NCI-H748 treated with DMSO at 0.1 percent for 48 hours (cell line): ENCODE results near the gene DPH2.

Experiments used
- DNase-seq: peaks from one replicate; lab custom pipeline; 2025; lab: John Stamatoyannopoulos, UW

The DPH2 gene

DNA sequence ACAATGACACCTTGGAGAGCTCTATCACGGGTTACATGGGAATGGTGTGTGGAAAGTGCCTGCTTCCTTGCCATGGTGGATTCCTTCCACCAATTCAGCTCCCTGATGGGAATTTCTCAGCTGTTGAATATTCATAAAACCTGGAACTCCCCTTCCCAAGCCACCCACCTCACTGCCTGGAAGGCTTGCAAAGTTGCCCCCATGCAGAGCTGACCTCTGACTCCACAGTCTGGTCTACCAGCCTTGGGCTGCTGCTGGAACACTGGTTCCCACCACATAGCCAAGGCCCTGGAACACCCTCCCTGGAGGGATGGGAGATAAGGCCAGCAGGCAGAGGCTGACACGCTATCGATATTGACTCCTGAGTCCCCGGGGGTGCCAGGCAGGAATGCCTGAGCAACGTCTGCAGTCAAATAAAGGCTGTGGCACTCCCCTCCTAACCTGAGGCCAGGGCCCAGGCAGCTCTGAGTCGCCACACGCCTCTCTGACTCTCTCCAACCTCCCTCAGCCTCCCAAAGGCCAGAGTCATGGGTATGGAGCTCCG lies 30.4 kb downstream of the DPH2 start:
- DNase-seq, result no peak

DNA sequence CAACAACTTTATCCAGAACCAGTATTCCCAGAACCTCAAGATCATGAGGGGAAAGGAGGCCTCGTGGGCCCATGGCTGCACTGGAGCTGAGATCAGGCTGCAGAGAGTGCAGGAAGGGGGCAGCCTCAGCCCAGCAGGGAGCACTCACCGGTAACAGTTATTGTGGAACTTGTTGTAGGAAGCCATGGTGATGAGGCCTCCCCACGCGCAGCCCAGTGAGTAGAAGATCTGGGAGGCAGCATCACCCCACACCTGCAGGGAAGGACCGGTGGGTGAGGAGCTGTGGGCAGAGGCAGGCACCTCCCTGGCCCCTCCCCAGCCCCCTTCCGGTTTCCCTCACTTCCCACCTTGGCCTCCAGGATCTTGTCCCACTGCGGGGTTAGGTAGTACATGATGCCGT lies 32.4 kb downstream of the DPH2 start:
- DNase-seq, result no peak

DNA sequence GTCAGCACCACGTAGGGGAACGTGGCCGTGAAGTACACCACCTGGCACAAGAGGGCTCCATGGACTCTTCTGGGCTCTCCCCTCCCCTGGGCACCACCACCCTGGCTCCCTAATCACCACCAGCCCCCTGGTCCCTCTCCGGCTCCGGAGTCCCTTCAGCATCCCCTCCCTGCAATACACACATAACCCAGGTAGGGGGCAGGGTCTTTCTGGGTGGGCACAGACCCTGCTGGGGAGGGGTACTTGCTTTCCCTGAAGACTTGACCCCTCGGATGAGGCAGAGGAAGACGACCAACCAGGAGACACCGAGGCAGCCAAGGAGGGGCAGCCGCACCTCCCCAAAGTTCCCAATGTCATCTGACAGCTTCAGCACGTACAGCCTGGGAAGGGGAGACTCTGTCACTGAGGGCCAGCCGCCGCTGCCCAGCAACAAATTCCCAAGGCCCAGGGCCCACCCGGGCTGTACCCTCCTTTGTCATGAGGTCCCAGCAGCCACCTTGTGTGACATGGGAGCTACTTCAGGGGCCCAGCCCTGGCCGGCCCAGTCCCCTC lies 32.9 kb downstream of the DPH2 start:
- no peak for DNase-seq

DNA sequence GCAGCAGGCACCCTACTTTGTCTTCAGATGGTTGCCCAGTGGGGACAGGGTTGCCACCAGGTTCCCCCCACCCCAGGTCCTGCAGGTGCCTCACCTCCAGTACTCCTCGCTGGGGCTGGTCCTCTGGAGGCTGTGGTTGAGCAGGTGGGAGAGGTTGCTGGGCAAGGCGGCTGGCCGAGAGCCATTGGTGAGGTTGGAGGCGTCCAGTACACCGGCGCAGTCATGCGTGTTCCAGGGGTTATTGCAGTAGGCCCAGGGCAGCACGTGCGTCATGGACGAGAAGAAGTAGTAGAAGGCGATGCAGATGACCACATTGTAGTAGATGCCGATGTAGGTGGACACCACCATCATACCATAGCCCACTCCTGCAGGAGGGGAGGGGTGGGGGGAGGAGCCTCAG lies 38.4 kb downstream of the DPH2 start:
- DNase-seq, result no peak

DNA sequence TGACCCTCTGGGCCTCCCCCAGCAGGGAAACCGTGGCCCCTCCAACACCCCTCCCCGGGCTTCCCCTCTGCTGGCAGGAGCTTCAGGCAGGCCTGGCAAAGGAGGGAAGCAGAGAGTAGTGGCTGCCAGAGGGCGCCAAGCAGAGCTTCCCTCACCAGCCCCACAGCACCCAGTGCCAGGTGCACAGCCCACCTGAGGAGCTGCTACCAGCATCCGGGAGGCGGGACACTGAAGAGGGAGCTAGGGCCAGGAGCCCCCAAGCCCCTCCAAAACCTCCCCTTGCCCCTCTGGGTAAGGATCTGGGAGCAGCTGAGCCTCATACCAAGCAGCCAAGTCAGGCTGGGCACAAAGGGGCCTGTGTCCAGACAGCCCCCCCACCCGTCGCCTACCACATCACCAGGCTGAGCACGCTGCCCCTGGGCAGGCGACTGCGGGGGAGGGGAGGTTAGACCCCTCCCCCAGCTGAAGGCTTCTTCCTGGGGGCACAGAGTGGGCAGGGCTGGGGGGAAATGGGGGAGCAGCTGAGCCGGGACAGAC lies 41.2 kb downstream of the DPH2 start:
- DNase-seq, result no peak

DNA sequence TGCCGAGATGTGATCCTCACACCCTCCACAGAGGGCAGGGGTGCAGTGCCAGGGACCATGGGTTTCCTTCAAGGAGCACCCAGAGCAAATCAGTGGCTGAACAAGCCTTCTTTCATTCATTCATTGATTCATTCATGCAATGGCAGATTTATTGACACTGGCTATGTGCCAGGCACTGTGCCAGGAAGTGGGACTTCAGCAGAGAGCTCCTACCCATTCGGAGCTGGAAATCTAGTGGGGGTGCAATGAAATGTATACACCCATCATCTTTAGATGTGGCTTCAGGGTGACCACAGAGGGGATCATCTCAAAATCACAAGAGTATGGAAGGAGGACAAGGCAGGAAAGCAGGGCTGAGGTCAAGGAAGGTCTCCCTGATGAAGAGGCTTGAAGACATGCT lies 42.6 kb downstream of the DPH2 start:
- no peak for DNase-seq

DNA sequence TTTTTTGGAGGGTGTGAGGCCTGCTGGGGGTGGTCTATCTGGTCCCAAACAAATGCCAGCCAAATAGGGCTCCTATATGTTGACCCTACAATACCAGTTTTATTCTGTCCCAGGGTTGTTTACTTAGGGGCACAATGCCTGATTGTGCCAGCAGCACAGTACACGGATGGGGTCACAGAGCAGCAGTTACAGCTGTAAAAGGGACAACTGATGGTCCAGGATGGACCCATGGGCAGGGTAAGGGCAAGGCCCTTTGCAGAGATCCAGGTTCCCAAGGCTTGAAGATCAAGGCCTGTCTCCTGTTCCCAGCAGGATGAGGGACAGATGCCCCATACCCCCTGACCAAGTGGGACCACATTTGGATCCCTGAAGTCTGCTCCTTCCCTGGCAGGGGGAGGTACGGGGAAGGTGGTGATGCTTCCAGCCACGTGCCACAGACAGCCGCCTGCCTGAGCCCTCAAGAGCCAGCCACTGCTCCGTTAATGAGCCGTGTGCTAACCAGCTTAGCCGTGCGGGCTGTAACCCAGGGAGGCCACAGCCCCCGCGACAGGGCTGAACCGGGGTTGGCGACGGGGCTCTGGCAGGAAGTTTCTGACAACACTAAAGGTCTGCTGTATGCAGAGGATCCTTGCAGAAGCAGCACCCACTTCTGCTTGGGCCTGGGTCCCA lies 43.3 kb downstream of the DPH2 start:
- no peak for DNase-seq

DNA sequence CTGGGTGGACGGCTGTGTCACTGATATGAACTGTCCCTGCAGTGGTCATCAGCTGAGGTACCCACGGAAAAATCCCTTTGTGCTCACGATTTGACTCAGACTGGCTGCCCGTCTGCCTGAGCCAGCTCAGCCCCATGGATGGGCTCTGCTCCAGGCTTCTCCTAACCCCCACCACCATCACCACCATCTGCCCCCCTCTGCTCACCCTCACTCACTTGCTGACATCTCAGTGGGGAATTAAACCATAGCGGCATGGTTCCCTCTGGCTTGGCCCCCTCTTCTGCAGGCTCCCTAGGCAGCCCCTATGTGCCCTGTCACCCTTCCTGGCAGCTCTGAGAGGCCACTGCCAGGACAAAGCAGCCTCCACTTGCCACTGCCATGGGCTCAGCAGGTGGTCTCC lies 44.1 kb downstream of the DPH2 start:
- no peak for DNase-seq

DNA sequence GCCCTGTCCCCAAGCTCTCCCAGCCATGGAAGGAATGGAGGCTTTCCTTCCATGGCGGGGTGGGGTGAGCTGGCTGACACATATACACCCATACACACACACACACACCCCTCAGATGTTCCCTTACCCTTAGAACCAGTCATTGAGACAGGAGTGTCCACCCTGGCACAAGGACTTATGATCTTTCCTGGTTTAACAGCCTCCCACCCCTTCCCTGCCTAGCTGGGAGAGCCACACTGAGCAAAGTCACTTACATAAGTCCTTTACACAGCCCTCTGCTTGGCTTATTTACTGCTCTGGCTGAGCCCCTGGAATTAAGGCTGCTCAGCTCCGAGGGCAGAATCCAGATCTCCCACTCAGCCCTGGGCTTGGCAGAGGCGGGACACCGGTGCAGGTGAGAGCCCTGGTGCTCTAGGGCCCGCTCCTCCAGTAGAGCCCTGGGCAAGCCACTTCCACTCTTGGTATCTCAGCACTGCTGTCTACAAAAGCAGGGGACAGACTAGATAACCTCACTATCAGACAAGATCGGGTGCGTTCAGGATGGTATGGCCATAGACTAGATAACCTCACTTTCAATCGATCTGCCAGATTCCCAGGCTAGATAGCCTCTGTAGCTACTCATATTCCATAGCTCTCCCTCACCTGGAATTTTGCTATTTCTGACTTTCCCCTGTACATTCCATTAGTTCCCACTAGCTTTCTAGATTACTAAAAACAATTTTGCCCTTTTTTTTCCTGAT lies 44.7 kb downstream of the DPH2 start:
- no peak for DNase-seq

DNA sequence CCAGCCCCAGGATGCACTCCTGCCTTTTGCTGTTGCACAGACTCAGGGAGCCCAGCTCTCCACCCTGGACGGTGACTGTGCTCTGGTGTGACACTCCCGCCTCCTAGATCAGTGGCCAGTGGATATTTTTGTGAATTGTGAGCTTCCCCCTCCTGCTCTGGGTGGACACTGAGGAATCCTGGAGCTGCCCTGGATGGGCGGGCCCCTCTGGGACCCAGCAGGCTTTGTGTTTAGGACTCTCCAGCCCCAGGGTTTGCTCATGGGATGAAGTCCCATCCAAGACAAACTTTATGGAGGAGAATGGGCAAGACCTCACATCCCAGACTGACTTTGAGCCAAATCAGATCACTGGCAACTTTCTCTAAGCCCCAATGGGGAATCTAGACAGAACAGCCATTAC lies 45.4 kb downstream of the DPH2 start:
- DNase-seq, result no peak

DNA sequence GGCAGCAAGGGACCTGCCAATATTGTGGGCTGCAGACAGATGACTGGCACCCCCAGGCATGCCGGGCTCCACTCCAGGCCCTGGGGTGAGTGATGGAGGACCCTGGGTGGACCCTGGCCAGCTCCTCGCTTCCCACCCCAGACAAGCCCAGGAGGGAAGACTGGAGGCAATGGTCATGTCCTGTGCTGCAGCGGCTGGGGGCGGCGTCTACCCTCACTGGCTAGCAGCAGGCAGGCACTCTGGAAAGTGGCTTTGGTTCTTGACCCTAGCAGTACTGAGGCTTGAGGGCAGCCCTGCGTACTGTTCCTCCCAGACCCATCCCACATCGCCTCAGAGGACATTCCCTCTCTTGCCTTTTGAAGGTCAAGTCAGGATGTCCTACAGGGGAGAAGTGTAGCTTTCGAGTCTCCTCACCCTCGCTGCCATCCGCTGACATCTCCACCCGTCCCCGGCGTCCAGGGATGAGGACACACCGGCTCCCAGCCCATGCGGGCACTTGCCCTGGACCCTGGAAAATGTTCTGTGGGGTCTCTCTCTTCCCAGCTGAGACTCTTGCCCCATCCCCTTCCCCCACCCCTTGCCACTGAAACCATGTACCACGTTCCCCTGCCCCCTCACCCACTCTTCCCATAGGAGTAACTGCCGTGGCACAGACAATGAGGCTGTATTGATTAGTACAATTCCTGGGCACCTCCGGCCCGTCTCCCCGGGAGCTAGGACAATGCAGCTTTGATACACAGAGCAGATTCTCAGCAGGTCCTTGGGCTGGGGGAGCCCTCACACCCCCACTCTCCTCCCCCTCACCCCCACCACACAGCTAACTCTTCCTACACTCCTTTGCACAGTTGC lies 46.5 kb downstream of the DPH2 start:
- no peak for DNase-seq

DNA sequence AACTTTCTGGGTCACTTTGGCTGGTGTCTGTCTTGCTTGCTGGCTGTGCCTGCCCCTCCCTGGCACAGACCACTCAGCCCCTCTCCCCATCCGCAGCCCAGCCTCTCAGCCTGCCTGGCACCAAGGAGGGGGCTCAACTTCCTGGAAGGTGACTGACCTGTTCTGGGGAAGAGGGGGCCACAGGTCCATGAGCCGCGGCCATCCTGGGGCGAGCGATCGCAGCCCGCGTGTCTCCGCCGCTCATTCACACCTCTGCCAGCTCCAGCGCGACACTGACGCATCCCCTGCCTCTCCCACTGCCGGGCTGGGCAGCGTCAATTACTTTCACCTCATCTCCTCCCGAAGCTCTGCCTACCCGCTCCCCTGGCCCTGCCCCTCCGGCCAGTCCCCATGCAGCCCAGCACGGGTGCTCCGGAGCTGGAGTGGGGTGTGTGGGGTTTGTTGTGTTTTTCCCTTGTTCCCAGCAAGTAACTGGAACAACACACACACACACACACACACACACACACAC lies 47.1 kb downstream of the DPH2 start:
- no peak for DNase-seq

DNA sequence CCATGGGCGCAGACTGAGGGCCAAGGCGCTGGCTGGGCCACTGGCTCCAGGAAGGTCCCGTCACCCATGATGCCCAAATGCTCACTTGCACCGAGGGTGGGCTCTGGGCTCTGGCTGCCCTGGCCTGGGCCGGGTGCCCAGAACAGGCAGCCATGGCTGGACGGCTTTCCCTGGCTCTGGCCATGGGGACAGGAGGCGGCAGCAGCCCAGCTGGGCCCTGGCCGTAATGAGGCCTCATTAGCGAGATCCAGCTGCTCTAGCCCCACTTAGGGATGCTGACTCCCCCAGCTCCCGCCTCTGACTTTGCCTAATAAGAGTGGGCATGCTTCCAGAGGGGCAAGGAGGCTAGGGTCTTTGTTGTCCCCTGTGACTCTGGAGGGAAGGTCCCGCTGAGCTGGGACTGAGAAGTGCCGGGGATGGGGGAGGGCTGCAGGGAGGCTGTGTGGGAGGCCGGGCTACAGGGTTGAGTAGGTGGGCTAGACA lies 49.7 kb downstream of the DPH2 start:
- DNase-seq, result no peak

DNA sequence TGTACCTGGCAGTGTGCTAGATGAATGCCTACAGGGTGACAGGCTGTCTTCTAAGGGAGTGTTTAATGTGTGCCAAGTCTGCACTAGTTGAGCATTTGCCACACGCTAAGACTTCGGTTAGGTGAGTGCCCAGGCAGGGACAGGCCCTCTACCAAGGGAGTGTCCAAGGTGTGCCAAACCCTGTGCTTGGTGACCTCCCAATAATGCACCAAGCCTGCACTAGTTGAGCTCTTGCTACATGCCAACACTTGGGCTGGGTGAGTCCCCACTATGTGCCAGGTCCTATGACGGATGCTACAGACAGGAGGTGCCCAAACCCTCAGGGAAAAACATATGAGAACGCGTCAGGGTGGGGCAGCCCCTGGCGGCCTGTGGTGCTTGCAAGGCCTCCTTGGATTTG lies 50.7 kb downstream of the DPH2 start:
- no peak for DNase-seq

DNA sequence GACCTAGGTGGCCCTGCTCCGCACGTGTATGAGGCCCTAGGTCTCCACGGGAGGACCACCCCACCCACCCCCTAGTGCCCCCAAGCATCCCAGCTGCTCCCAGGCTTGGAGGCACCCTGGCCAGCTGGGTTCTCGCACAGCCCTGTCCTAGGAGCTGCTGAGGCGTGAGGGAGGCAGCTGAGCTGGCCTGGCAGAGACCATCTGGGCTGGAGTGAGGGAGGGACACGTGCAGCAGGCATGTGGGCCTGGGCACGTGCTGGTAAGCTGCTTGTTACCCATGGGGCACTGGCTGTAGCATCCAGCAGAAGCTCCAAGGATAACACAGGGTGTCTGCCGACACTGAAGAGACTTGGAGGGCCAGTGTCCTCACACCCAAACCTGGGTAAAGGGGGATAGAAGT lies 51.3 kb downstream of the DPH2 start:
- no peak for DNase-seq

DNA sequence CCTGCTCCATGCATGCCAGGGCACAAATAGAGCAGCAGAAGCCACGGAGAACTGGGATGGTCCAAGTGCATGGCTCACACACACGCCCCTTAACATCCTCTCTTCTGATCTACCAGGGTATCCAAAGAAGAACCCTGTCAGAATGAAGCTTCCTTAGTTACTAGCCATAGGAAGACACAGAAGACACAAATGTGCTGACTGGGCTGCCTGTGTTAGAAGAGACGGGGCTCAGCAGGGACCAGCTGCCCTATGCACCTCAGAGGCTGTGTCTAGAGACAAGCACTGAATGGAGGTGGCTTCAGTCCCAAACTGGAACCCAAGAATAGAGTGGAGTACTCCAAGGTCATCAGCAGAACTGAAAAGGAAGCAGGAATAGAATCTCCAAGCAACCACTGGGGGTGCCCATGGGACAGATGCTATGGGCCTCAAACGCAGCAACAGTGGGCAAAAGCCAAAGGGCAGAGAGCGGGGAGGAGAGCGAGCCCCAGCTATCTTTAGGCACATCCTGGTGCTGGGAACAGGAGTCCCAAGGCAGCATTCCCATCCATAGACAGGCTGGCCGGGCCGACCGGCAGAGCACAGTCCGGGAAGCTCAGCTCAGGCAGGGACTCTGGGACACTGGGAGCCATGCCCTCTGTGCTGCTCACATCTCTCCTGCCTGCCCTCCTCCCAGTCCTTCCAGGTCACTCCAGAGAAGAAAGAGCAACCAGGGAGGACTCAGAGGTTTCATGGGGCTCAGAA lies 51.9 kb downstream of the DPH2 start:
- DNase-seq, result no peak
